Measurements from ENCODE around the gene ECD.
A peak's percentile ranks its signal among the peaks of the same experiment; 100 is the strongest.

Gene ECD

DNA sequence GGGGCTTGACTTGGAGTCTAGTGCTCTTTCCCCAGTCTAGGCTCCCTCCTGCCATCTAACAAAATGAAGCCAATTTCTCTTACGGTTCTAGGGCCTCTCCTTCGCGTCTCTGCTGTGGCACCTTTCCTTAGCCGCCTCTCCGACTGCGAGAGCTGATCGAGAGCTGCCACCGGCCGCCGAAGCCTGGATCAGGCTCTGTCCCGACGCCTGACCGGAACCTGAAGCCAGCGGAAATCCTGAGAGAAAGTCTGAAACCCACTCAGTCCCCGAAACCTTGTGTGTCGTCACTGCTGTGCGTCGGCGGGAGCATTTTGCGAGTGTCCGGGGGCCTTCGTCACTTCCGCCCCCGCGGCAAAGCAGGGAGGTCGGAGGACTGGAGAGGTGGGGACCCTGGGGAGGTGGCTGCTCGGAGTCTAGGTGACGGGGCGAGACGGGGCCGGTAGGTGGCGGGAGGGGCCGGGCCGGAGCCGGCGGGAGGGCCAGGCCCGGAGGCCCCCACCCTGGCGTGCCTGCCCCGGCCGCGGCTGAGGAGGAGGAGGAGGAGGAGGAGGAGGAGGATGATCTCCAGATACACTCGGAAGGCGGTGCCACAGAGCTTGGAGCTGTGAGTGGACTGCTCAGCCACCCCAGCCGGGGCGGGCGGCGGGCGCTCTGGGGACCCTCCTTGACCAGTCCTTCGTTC, at the start of gene ECD, which contains the start of gene FAM149B1:
ECD (minus strand) TSS at position 226 of the 682 bp plus-strand sequence. CDS start 4,071 bp downstream, outside the sequence.
FAM149B1 (plus strand) TSS at position 337 of the 682 bp plus-strand sequence; CDS start at position 558, 221 bp downstream.
- peak; percentile 63 to 96 (median 89) for DNase-seq

DNA sequence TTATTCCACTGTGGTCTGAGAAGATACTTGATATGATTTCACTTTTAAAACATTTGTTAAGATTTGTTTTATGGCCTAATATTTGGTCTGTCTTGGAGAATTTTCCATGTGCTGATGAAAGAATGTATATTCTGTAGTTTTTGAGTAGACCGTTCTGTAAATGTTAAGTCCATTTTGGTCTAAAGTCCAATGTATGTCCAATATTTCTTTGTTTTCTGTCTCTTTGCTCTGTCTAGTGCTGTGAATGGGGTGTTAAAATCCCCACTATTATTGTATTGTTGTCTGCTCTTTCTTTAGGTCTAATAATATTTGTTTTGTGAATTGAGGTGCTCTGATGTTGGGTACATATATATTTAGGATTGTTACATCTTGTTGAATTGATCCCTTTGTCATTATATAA, 47.9 kb upstream of the ECD start:
- DNase-seq, result no peak

DNA sequence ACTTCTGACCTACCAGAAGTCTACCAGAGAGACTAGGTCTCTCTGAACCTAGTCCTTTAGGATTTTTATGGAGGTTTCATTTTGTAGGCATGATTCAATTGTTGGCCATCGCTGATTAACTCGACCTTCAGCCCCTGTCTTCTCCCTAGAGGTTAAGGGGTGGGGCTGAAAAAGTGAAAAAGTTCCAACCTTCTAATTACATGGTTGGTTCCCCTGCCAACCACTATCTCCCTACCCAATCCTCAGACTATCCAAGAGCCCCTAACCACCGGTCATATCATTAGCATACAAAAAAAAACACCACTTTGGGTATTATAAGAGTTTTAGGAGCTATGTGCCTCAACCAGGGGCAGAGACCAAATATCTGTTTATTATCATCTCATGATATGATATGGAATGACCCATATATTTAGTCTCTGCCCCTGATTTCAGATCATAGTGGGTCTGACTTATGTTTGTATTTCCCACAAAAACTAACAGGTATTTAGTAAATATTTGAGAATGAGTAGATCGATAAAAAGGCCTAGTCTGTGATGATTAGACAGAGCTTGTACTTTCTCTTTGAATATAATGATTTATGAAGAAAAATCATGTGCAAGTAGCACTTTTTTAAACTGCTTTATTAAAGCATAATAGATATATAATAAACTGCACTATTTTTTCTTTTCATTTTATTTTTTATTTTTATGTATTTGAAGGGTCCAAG, 43.5 kb upstream of the ECD start:
- no peak for DNase-seq

DNA sequence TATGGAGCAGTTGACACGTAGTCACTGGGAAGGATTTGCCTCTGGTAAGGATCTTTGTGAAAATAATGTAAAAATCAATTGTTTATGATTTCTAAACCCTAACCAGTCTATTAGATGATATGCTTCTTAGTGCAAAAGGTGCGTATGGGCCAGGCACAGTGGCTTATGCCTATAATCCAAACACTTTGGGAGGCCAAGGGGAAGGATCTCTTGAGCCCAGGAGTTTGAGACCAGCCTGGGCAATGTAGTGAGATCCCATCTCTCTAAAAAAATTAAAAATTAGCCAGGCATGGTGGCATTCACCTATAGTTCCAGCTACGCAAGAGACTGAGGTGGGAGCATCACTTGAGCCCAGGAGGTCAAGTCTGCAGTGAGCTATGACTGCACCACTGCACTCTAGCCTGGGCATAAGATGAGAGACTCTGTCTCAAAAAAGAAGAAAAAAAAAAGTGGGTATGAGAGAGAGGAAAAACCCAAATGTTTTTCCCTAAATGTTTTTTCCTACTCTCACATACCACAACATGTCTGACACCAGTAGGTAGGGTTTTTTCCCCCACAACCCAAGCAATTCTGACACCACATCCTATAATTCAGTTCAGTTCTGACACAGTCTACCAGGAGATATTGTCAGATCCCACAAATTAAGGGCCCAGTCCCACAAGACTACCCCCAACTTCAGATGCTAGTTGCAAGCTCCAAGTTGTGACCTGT, 42.7 kb upstream of the ECD start:
- DNase-seq, result no peak

DNA sequence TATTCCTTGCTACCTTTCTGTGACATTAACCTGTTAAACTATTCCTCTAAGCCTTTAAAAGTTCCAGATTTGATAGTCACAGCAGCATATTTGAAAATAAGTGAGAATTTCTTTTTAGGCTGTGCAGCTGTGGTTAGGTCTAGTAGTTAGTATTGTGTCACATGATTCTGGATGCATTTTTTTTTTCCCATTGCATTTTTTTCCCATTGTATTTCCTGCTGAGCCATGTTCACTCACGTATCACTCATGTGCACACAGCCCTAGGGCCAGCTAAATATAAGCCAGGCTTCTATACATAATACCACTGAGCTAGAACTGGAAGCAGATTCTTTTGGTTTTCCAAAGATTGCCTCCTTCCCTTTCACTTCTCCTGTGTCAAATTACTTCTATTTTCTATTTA, 41.9 kb upstream of the ECD start:
- no peak for DNase-seq

DNA sequence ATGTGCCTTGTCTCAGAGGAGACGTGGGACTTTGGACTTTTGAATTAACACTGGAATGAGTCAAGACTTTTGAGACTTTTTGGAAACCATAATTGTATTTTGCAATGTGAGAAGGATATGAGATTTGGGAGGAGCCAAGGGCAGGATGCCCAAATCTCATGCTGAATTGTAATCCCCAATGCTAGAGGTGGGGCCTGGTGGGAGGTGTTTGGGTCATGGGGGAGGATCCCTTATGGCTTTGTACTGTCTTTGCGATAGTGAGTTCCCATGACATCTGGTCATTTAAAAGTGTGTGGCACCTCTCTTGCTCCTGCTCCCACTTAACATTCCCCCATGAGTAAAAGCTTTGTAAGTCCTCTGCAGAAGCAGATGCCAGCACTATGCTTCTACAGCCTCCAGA, 40.1 kb upstream of the ECD start:
- DNase-seq, result no peak

DNA sequence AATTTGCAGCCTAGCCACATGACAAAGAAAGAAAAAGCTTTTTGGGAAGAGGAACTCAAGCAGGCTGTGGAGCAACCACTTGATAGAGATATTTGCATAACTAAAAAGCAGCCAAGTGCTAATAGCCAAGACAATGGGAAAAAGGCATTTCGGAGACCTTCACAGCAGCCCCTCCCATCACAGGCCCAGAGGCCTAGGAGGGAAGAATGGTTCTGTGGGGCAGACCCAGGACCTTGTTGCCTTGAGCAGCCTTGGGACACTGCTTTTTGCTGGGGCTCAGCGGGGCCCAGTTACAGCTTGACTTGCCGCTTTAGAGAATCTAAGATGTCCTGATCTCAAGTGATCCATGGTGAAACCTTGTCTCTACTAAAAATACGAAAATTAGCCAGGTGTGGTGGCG, 38.6 kb upstream of the ECD start:
- no peak for DNase-seq

DNA sequence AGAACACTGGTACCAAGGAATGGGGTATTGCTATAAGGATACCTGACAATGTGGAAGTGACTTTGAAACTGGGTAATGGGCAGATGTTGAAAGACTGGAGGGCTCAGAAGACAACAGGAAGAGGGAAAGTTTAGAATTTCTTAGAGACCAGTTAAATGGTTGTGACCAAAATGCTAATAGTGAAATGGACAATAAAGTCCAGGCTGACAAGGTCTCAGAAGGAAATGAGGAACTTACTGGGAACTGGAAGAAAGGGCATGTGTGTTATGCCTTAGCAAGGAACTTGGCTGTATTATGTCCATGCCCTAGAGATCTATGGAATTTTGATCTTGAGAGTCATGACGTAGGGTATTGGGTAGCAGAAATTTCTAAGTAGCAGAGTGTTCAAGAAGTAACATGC, 38.1 kb upstream of the ECD start:
- no peak for DNase-seq

DNA sequence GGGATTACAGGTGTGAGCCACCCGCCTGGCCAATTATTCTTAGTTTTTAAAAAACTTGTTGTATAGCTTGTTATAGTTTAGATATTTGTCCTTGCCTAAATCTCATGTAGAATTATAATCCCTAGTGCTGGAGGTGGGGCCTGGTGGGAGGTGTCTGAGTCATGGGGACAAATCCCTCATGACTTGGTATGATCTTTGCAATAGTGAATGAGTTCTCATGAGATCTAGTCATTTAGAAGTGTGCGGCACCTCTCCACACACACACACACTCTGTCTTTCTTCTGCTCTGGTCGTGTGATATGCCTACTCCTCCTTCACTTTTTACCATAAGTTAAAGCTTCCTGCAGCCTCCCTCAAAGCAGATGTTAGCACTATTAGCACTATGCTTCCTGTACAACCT, 37.3 kb upstream of the ECD start:
- no peak for DNase-seq

DNA sequence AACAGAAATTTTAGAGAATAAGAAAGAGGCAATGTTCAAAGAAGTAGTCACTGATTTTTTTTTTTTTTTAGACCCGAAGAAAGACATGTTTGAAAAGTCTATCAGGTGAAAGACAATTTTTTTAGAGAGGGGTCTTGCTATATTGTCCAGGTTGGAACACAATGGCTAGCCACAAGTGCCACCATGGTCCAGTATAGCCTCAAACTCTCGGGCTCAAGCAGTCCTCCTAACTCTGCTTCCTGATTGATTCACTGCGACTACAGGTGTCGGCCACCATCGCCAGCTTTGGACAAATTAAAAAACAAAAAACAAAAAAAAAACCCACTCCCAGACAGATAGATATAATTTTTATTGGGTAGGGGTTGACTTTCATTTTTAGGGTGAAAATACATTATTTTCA, 22.4 kb upstream of the ECD start:
- no peak for DNase-seq

DNA sequence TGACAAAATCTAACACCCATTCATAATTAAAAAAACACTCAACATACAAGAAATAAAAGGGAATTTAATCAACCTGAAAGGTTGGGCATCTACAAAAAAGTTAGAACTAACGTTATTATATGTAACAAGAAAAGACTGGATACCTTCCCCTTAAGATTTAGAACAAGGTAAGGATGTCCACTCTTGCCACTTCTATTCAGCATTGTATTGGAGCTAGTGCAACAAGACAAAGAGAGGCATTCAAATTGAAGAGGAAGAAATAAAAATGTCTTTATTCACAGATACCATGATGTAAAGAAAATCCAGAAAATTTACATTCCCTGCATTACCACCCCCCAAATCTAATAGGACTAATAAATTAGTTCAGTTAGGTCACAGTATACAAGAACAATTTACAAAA, 18.5 kb upstream of the ECD start:
- no peak for DNase-seq

DNA sequence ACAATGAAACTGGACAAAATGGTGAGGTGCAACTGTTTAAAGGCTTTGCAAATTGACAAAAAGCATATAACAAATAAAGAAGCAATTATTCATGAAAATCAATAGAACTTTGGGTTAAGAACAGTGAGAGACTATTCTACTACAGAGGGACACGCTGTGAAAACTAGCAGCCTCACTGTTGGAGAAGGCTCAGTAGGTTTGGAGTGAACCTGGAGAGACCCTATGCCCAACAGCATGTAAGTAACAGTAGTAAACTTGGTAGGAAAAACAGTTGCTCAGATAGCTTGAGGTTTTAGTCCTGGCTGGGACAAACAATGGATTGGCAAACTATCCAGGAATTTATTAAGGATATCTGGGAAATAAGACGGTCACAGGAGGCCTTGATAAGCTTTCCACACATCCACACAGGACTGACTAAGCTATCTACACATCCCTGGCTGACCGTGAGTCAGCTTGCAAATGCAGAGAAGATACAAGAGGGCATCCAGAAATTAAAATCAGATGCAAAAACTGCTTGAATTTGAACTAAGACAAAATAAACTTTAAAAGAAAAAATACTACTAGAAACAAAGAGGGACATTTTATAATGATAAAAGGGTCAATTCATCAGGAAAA, 16.0 kb upstream of the ECD start:
- no peak for DNase-seq

DNA sequence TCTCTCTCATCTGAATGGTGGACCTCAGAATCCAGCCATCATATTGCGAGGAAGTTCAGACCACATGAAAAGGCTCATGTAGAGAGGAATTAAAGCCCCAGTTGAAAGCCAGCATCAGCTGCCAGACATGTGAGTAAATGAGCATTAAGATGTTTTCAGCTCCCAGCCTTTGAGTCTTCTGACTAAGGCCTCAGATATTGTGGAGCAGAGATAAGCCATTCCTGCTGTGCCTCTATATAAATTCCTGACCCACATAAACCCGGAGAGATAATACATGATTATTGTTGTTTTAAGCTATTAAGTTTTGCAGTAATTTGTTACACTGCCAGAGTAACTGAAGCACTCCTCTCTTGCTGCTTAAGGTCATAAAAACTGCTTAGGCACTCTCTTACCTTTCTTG, 14.8 kb upstream of the ECD start:
- no peak for DNase-seq

DNA sequence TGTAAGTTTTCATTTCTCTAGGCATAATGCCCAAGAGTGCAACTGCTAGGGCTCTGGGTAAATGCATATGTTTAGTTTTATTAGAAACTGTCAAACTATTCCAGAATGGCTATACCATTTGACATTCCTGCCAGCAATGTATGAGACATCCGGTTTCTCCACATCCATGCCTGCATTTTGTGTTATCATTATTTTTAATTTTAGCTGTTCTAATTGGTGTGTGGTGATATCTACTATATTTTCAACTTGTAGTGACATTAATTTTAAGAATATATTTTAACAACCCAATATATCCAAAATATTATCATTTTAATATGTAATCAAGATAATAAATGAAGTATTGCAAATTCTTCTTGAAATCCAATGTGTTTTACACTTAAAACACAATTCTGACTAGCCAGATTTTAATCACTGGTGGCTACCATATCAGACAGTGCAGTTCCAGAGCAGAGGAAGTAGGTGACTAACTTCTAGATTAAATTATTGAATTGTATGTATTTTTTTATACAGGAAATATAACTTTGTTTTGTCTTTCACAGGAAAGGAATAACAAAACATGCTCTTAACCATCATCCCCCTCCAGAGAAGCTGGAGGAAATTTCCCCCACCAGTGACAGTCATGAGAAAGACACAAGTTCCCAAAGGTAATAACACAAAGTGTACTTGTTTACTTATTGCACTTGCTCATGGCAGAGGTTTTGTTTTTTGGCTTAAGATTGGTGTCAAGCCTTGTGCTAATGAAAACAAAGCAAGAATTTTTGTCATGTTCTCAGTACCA, 6.5 kb upstream of the ECD start:
- DNase-seq, result no peak

DNA sequence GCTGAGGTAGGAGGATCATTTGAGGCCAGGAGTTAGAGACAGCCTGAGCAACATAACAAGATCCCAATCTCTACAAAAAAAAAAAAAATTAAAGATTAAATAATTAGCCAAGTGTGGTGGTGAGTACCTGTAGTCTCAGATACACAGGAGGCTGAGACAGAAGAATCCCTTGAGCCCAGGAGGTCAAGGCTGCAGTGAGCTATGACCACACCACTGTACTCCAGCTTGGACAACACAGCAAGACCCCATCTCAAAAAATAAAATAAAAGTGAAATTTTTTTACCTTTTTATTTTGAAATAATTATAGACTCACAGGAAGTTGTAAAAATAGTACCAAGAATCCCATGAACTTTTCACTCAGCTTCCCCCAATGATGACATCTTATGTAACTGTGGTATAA, 5.1 kb upstream of the ECD start:
- DNase-seq, result no peak

DNA sequence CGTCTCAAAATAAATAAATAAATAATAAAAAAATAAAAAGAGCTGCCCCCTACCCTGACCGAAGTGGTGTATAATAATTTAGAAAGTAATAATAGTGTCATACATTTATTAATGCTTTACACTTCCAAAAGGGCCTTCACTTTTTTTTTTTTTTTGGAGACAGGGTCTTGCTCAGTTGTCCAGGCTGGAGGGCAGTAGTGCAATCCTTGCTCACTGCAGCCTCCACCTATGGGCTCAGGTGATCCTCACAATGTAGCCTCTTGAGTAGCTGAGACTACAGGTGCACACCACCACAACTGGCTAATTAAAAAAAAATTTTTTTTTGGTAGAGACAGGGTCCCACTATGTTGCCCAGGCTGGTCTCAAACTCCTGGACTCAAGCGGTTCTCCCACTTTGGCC, 1.5 kb upstream of the ECD start:
- DNase-seq, result no peak

DNA sequence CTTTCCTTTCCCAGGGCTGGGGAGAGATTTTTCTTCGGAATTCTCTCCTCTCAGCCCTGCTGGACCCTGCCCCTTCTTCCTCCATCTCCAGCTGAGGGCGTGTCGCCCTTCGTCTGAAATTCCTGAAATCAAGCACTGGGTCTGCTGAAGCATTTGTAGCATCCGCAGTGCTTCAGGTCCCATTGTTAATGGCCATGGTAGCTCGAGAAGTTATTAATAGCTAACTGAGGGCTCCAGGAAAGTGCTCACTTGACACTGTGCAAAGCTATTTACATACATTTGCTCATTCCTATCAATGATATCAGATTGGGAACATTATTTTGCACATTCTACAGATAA, 626 bp upstream of the ECD start:
- DNase-seq, result peak in 2 of 56 donors; percentile 40 to 56

DNA sequence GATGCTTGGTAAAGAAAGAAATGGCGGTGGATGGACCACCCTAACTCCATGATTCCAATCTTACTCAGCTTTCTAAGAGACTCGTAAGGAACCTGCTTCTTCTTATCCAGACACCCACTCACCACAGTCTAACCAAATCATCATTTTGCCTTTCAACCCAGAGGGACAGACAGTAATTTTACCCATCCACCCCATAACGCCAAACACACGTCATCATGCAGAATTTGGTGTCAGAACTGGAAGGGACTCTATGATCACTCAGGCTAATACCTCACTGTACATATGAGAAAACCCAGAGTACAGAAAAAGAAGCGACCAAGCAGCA, 388 bp downstream of the ECD start:
- DNase-seq, result no peak

DNA sequence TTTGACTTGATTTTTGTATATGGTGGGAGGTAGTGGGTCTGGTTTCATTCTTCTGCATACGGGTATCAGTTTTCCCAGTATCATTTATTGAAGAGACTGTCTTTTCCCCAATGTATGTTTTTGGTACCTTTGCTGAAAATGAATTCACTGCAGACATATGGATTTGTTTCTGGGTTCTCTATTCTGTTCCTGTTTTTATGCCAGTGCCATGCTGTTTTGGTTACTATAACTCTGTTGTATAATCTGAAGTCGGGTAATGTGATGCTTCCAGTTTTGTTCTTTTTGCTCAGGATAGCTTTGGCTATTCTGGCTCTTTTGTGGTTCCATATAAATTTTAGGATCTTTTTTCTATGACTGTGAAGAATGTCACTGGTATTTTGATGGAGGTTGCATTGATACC, 836 bp downstream of the ECD start:
- no peak for DNase-seq

DNA sequence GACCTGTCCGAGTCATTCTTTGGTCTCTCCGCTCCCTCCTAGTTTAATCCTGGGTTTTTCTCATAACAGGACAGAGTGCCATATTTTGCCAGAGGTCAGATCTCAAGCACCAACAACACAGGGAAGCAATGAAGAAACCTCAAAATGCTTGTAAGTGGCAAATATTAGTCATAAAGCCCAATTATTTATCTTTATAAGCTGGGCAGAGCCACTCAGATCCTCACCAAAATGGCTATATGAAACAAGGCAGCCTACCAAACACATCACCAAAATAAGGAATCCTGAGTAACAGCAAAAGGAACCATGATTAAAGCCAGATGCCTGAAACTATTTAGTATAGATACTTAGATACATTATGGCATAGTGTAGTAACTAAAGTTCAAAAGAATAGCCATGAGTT, 4.7 kb downstream of the ECD start:
- no peak for DNase-seq

DNA sequence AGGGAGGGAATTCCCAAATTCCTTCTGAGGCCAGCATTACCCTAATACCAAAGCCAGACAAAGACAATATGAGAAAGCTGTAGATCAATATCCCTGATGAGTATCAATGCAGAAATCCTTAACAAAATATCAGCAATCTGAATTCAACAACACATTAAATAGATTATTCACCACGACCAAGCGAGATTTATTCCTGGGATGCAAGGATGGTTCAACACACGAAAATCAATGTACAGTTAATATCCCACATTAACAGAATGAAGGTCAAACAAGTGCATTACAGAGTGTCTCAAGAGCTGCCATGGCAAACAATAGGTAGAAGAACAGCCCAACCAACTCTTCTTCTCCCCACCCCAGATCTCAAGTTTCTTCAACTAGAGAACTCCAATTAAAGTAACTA, 6.1 kb downstream of the ECD start:
- DNase-seq, result no peak

DNA sequence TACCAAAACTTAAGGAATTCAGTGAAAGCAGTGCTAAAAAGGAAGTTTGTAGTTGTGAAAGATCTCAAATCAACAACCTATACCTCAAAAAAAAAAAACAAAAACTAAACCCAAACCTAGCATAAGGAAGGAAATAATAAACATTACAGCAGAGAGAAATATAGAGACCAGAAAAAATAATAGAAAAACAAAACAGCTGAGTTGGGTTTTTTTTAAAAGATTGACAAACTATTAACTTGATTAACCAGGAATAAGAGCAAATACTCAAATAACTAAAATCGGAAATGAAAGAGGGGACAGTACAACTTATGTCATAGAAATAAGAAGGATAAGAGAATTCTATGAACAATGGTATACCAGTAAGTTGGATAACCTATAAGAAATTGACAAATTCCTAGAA, 6.7 kb downstream of the ECD start:
- no peak for DNase-seq
